Kidney (tissue), 14 donors: ENCODE results near the gene FBXO11. TPM values are rescaled to one million over a fixed set of nuclear protein-coding genes. Genes with fewer than 3 reads are reported as not detected.

Experiments
- DNase-seq, 5 donors: peaks; one replicate each; pipeline ENCODE4 v3.0.0-alpha.2; 2013 to 2020
- FAIRE-seq: peaks from 2 replicates; lab custom pipeline; 2012; peaks lifted over from hg19 to GRCh38; lab: Jason Lieb, UNC
- H3K27ac ChIP-seq, 2 donors: one replicate each; pipeline ENCODE4 v1.7.0; 2013; ENCODE audit warnings: low read depth in 2 of 2, low read length in 2 of 2, inconsistent platforms in 1 of 2
- H3K27me3 ChIP-seq: one replicate; pipeline ENCODE4 v1.7.1; 2013; ENCODE audit warnings: low read length, inconsistent platforms; ENCODE audit not compliant: control insufficient read depth, insufficient read depth
- H3K36me3 ChIP-seq, 3 donors: one replicate each; pipeline versions ENCODE4 v1.7.0 to v1.7.1; 2013; ENCODE audit warnings: low read length in 3 of 3, control low read depth in 1 of 3, inconsistent platforms in 1 of 3; ENCODE audit not compliant: insufficient read depth in 3 of 3, control insufficient read depth in 2 of 3
- H3K4me1 ChIP-seq, 3 donors: one replicate each; pipeline versions ENCODE4 v1.7.0 to v1.7.1; 2013; ENCODE audit warnings: low read length in 3 of 3, inconsistent platforms in 1 of 3, low read depth in 1 of 3; ENCODE audit not compliant: control insufficient read depth in 2 of 3, insufficient read depth in 2 of 3
- H3K4me3 ChIP-seq, 3 donors: one replicate each; pipeline versions ENCODE4 v1.7.0 to v1.8.1; 2013; ENCODE audit warnings: low read length in 3 of 3, control low read depth in 1 of 3, inconsistent platforms in 1 of 3
- H3K9ac ChIP-seq, 3 donors: one replicate each; pipeline versions ENCODE4 v1.7.0 to v1.7.1; 2013; ENCODE audit warnings: low read length in 3 of 3, control low read depth in 1 of 3, inconsistent platforms in 1 of 3
- H3K9me3 ChIP-seq, 3 donors: one replicate each; pipeline versions ENCODE4 v1.7.0 to v1.7.1; 2013; ENCODE audit warnings: low read length in 3 of 3, control low read depth in 1 of 3, inconsistent platforms in 1 of 3; ENCODE audit not compliant: control insufficient read depth in 2 of 3, insufficient read depth in 1 of 3
- intact Hi-C: fragments of 100-400 bp; cut with DNase I; formaldehyde crosslinking; loops from one replicate; pipeline ENCODE4 v1.11.1; 2022
- polyA plus RNA-seq: library from polyadenylated mRNA; stranded (reverse); fragments of 350-450 nt; fragmentation: Illumina TruSeq; extraction: RNeasy Lipid Tissue Mini Kit (QIAGEN cat#74804); gene quantifications from one replicate; pipeline ENCODE4 v1.2.3, GENCODE V29; 2014; ENCODE audit warnings: low read depth, low replicate concordance; ENCODE audit not compliant: insufficient read depth
- total RNA-seq: library from RNA; stranded (reverse); fragmentation: NEBNext Ultra II Directional; extraction: Animal tissue kit (Norgen Biotek cat#: 25700); gene quantifications from one replicate; pipeline ENCODE4 v1.2.1, GENCODE V29; 2021
- TF ChIP-seq, protein P1 (sequence below): IDR thresholded peaks from 3 replicates; pipeline ENCODE4 v1.5.1; 2012; ENCODE audit warnings: mild to moderate bottlenecking, moderate library complexity, borderline replicate concordance; ENCODE audit not compliant: insufficient read depth; ENCODE audit errors: extremely low read depth
- donor health status: control.
- donor health status: control.
- donor health status: control.
- donor health status: control.
- donor health status: control.
- donor health status: DM: yes; HTN: yes; CAD: no.
- donor health status: Normal renal cell carcinoma (clear cell type).

FBXO11 gene
- total and polyA plus RNA-seq, 2 donors from 2014 or later = 21.9 to 68.7 TPM

- no peak for FAIRE-seq
- no peak for DNase-seq
- no peaks in the 10 kb centered on the region for H3K36me3 ChIP-seq
- TF ChIP-seq, protein P1, sequence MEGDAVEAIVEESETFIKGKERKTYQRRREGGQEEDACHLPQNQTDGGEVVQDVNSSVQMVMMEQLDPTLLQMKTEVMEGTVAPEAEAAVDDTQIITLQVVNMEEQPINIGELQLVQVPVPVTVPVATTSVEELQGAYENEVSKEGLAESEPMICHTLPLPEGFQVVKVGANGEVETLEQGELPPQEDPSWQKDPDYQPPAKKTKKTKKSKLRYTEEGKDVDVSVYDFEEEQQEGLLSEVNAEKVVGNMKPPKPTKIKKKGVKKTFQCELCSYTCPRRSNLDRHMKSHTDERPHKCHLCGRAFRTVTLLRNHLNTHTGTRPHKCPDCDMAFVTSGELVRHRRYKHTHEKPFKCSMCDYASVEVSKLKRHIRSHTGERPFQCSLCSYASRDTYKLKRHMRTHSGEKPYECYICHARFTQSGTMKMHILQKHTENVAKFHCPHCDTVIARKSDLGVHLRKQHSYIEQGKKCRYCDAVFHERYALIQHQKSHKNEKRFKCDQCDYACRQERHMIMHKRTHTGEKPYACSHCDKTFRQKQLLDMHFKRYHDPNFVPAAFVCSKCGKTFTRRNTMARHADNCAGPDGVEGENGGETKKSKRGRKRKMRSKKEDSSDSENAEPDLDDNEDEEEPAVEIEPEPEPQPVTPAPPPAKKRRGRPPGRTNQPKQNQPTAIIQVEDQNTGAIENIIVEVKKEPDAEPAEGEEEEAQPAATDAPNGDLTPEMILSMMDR = no peak
- no peaks in the 10 kb centered on the region for H3K27me3 ChIP-seq
- no peak overlapping the region for H3K9ac ChIP-seq
- intact Hi-C loops = no loop called here
- no peaks in the 10 kb centered on the region for H3K4me1 ChIP-seq
- no peak overlapping the region for H3K4me3 ChIP-seq
- no peaks in the 10 kb centered on the region for H3K9me3 ChIP-seq
- no peak overlapping the region for H3K27ac ChIP-seq
Observed at GRCh38 chr2:47741101-47741500, 165.2 kb downstream of the FBXO11 start.

Other genes with a start within 250 kb of the FBXO11 start
- gene MSH6, start 123.4 kb downstream of the FBXO11 start, total RNA-seq = 32.8 TPM
- gene MSH6, start 123.4 kb downstream of the FBXO11 start, polyA plus RNA-seq = 13.3 TPM